NCI-H2196 (cell line): ENCODE data around the gene MMP2.

Experiments
- DNase-seq: peaks from one replicate; lab custom pipeline; 2025; ENCODE audit not compliant: unreplicated experiment; lab: John Stamatoyannopoulos, UW

MMP2 gene

GRCh38 chr16:55468352-55468990 is 10.5 kb upstream of the MMP2 start:
- no peak for DNase-seq

GRCh38 chr16:55469821-55470532 is 9.0 kb upstream of the MMP2 start:
- no peak for DNase-seq

DNA sequence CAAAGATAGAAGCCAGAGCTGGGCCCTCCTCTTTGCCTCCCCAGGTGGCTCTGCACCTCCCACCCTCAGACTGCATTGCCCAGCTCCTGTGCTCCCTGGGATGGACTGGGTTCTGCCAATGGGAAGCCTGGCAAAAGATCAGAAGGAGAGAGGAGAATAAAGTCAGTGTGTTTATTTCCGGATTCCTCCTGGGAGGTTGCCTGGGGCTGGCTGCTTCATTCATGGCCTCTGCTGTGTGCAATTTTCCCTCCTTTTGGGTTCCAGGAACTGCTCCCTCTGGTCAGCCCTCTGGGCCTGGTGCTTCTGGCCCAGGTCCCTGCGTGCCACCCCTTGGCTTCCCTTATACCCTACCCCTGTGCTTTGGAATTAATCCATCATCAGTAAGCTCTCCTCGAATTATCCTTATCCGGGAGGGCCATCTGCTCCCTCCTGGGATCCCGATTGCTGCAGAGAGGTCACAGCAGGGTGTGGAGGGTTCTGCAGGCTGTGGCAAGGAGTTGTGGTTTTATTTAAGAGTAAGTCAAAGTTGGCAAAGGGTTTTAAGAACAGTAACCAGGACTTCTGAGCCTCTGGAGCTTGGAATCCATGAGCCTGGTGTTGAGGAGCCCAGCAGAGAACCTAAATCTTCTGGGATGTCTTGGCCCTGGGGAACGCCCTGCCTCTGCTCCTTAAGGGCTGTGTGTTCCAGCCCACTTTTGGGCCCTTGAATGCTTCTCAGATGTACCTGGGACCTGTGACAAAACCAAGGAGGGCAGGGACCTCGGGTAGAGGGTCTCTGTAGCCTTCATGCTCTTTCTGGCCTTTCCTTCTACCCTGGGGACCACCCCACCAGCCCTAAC is 8.2 kb upstream of the MMP2 start:
- DNase-seq, result no peak

GRCh38 chr16:55471448-55472097 is 7.4 kb upstream of the MMP2 start:
- no peak for DNase-seq

GRCh38 chr16:55473587-55473986 is 5.4 kb upstream of the MMP2 start:
- DNase-seq, result no peak

GRCh38 chr16:55474821-55475220 is 4.2 kb upstream of the MMP2 start:
- no peak for DNase-seq

- no peak for DNase-seq
Measured at GRCh38 chr16:55475919-55476318, 3.1 kb upstream of the MMP2 start.

DNA sequence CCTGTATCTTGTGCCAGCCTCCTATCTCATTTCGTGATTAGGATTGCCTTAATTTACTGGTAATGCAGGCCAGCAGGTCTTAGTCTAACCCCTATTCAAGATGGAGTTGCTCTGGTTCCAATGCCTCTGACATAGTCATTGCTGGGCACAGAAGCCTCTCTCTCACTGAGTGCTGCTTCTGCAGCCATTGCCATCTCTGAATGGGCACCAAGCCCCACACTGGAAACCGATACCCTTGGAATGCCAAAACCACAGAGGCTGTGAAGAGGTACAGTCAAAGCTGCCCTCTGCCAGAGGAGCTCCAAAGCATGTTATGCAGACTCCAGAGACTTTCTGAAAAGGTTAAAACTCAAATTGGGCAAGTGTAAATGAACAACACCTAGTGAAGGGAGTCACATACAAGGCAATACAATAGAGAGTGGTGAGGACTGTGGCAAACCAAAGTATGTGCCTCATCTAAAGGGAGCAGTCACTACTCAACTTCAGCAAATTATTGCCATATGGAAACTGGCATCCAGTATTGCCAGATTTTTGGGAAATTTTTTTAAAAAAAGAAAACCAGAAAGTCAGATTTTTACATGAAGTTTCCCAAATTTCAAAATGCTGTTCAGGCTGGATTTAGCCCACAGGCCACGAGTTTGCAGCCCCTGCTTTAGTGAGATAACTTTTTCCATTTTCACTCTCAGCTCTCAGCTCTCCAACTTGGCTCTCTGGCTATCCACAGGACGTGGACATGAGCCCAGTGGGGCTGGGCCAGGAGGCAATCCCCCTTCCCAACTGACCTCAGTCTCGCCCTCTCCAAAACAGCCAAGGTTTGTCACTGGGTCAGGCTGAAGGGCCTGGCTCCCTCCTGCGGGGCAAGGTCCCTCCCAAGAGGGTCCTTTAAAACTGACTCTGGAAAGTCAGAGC is 2.1 kb upstream of the MMP2 start:
- DNase-seq, result no peak

- DNase-seq, result no peak
Measured at GRCh38 chr16:55477736-55478135, 1.3 kb upstream of the MMP2 start.

- no peak for DNase-seq
Measured at GRCh38 chr16:55479430-55480140, 587 bp downstream of the MMP2 start.

- no peak for DNase-seq
Measured at GRCh38 chr16:55480228-55480655, 1.2 kb downstream of the MMP2 start.

DNA sequence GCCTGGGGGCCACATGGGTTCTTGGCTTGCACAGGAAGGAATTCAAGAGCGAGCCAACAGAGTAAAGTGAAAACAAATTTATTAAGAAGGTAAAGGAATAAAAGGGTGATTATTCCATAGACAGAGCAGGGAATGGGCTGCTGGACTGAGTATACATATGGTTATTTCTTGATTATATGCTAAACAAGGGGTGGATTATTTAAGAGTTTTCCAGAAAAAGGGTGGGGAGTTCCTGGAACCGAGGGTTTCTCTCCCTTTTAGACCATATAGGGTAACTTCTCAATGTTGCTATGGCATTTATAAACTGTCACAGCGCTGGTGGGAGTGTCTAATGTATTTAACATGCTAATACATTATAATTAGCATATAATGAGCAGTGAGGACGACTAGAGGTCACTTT is 2.0 kb downstream of the MMP2 start:
- DNase-seq, result no peak

DNA sequence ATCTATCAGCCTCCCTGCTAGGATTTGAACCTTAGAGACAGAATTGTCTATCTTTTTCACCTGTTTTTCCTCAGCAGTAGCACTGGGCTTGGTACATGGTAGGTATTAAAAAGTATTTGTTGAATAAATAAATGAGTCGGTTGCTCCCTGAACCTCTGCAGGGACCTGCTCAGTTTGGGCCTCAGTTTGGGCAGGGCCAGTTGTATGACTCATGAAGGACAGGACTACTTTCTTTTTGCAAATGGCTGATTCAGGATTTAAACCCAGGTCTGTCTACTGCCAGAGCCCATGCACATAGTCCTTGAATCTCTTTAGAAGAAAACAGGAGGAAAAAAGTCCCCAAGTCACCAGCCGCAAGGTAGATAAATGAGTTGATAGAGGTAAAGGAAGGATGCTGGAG is 3.1 kb downstream of the MMP2 start:
- no peak for DNase-seq

- DNase-seq, result no peak
Measured at GRCh38 chr16:55487048-55487803, 8.2 kb downstream of the MMP2 start.

DNA sequence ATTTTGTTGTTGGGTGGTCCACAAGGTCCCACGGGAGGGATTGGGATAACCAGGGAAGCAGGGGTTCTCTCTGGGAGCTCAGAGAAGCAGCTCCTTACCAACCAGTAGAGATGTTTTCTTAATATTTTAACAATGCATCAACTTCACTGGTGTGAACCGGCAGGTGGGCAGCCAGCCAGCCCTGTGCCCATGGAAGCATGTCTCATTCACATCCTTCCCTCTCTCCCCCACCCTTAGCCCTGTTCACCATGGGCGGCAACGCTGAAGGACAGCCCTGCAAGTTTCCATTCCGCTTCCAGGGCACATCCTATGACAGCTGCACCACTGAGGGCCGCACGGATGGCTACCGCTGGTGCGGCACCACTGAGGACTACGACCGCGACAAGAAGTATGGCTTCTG is 9.3 kb downstream of the MMP2 start:
- DNase-seq, result no peak

DNA sequence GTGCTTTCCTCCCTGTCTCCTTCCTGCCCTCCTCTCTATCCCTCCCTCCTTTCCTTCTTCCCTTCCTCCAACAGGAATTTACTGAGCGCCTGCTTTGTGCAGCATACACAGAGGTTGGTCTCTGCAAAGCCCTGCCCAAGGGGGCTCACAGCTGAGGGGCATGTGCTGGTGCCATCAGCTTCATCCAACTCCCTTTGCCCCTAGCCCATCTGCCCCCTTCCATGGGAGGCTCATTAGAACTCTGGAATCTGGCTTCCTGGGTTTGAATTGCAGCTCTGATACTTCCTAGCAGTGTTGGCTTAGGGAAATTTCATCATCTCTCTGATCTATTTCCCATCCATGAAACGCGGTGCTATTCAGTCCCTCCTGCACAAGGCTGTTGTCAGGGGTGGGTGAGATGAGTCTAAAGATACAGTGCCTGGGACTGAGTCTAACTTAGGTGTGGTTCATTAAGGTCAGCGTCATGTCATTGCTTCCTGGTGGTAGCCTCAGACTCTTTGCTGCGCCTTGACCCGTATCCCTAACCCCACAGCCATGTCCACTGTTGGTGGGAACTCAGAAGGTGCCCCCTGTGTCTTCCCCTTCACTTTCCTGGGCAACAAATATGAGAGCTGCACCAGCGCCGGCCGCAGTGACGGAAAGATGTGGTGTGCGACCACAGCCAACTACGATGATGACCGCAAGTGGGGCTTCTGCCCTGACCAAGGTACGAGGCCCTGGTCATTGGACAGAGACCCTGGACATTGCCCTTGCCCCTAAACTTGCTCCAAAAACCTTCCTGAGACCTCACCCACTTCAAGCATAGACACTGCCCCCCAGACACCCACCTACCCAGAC is 10.3 kb downstream of the MMP2 start:
- DNase-seq, result no peak

DNA sequence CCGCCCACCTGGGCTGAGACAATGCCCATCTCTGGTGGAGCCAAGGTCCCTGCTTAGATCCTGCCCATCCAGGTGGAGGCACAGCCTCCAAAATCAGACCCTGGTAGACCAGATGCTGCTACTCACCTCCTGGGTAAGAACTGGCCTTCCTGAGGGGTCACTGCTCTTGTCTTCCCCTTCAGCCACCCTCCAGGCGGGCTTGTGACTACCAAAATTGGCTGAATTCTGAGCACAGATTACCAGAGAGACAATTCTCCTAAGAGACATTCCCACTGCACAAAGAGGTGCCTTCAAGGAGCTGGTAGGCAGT is 10.9 kb downstream of the MMP2 start:
- no peak for DNase-seq

- no peak for DNase-seq
Measured at GRCh38 chr16:55490301-55490700, 11.3 kb downstream of the MMP2 start.
